Activated naive CD8-positive, alpha-beta T cell treated with anti-CD3 and anti-CD28 coated beads for 36 hours (primary cell): ENCODE data around the gene SF3A2. TPM values are rescaled to one million over a fixed set of nuclear protein-coding genes. Genes with fewer than 3 reads are reported as not detected.
A peak's percentile ranks its signal among the peaks of the same experiment; 100 is the strongest.

Source experiments
- DNase-seq: peaks from one replicate; pipeline ENCODE4 v3.0.0; 2021
- H3K27ac Mint-ChIP-seq: one replicate; pipeline ENCODE4 v1.8.0; 2022; ENCODE audit warnings: mild to moderate bottlenecking, moderate library complexity, mixed read lengths
- H3K27me3 Mint-ChIP-seq: one replicate; pipeline ENCODE4 v1.8.0; 2022; ENCODE audit warnings: mild to moderate bottlenecking, mixed read lengths
- H3K36me3 Mint-ChIP-seq: one replicate; pipeline ENCODE4 v1.8.0; 2021; ENCODE audit warnings: mild to moderate bottlenecking, mixed read lengths
- H3K4me1 Mint-ChIP-seq: one replicate; pipeline ENCODE4 v1.8.0; 2021; ENCODE audit warnings: mixed read lengths
- H3K4me3 Mint-ChIP-seq: one replicate; pipeline ENCODE4 v1.8.0; 2022; ENCODE audit warnings: mild to moderate bottlenecking, moderate library complexity, mixed read lengths
- H3K9me3 Mint-ChIP-seq: one replicate; pipeline ENCODE4 v1.8.0; 2022; ENCODE audit warnings: mixed read lengths
- total RNA-seq, 2 experiments: library from RNA; stranded (reverse); gene quantifications; one replicate each; pipeline ENCODE4 v1.2.3, GENCODE V29; 2021

SF3A2 gene
- total RNA-seq, 2 experiments from 2014 or later, result 160 to 162 TPM

GRCh38 chr19:2239173-2239572 lies 2.5 kb downstream of the SF3A2 start:
- Mint-ChIP-seq H3K27ac (peak overlapping the region; percentile 100), H3K27me3 (no peaks in the 10 kb centered on the region), H3K9me3 (no peaks in the 10 kb centered on the region), H3K36me3 (peaks cover 62% of the 10 kb centered on the region), H3K4me3 (peak overlapping the region; percentile 99), H3K4me1 (peaks cover 62% of the 10 kb centered on the region)
- DNase-seq, result no peak

DNA sequence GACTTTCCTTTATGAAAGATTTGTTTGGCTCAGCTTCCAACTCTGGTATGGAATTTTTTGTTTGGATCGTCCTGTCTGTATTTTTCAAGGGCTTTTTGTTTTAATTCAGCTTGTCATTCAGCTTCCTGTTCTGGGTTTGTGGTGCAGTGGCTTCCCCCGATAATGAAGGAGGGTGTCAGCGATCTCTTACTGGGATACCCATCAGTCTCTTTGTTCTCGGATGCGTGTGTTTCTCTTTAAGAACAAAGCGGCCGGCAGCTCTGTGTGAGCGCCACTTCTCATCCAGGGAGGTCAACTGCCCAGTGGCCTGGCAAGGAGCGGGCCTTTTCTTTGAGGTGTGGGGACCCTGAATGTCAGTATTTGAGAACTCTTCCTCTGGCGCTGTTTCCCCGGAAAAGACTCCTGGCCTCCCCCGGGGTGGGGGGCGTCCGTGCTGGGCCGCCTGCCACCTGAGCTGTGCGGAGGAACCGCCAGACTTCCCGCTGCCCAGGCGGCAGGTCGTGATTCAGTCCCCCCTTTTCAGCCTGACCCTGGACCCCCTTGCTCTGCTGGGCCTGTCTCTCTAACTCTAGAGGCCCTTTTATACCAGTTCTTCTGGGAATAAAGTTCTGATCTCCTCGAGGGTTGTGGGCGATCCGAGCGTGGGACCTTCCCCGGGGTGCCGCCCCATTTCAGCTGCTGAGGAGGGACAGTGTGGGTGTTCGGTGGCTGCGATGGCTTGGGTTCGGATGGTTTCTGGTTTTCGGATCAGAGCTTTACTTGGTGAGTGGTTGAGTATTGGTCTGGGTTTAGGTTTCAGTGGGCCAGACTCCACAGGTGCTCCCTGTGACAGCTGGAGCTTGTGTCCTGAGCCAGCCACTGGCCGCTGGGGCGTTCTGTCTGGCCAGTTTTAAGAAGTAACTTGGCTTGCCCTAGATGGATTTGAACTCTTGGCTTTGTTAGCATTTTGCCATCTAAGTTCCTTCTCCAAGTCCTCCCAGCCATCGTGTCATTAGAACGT lies 3.4 kb downstream of the SF3A2 start:
- H3K27ac Mint-ChIP-seq, result peak overlapping the region; percentile 100

GRCh38 chr19:2240881-2241760 lies 4.5 kb downstream of the SF3A2 start:
- Mint-ChIP-seq H3K4me1 (peaks cover 52% of the 10 kb centered on the region), H3K27ac (peak overlapping the region; percentile 45), H3K4me3 (peak overlapping the region; percentile 99), H3K36me3 (peaks cover 62% of the 10 kb centered on the region), H3K27me3 (no peaks in the 10 kb centered on the region), H3K9me3 (no peaks in the 10 kb centered on the region)
- DNase-seq, result no peak

More for the DNA sequence above, 3.4 kb downstream of the SF3A2 start:
- no peak for DNase-seq
- peaks cover 55% of the 10 kb centered on the region for H3K4me1 Mint-ChIP-seq
- H3K36me3 Mint-ChIP-seq, result peaks cover 63% of the 10 kb centered on the region
- H3K4me3 Mint-ChIP-seq, result peak overlapping the region; percentile 99
- H3K27me3 Mint-ChIP-seq, result no peaks in the 10 kb centered on the region
- H3K9me3 Mint-ChIP-seq, result no peaks in the 10 kb centered on the region

DNA sequence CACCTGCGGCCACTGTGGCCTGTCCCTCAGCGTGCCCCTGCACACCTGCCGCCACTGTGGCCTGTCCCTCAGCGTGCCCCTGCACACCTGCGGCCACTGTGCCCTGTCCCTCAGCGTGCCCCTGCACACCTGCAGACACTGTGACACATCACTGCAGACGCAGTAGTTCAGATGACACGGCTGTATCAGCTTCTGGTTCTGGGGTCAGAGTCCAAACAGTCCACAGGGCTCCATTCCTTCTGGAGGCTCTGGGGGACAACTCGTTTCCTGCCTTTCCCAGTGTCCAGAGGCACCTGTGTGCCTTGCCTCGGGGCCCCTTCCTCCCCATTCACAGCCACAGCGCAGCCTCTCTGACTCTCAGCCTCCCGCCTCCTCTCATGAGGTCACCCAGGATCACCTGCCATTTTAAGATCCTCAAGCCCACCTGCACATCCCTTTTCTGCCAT lies 5.5 kb downstream of the SF3A2 start:
- no peak for DNase-seq
- Mint-ChIP-seq H3K4me3 (peak overlapping the region; percentile 14), H3K36me3 (peaks cover 54% of the 10 kb centered on the region), H3K27me3 (no peaks in the 10 kb centered on the region), H3K9me3 (no peaks in the 10 kb centered on the region), H3K4me1 (peaks cover 47% of the 10 kb centered on the region), H3K27ac (no peak overlapping the region)

DNA sequence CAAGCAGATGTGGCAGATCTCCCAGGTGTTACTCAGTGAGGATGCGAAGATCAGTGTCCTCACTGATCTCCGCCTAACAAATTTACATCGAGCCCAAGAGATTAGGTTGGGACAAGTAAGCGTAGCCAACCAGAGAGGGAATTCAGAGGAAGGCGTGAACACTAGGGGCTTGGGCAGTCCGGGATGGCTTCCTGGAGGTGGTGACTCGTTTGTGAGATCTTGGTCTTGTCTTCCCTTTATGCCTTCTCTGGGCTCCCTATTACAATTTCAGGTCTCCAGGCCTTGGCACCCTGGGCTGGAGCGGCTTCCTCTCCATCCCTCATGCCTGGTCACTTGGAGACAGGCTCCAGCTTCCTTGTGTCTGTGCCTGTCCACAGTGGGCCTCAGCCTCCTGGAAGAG lies 6.2 kb downstream of the SF3A2 start:
- no peak overlapping the region for H3K27ac Mint-ChIP-seq
- H3K36me3 Mint-ChIP-seq, result peaks cover 47% of the 10 kb centered on the region
- H3K4me3 Mint-ChIP-seq, result no peak overlapping the region
- no peak for DNase-seq
- H3K27me3 Mint-ChIP-seq, result no peaks in the 10 kb centered on the region
- peaks cover 44% of the 10 kb centered on the region for H3K4me1 Mint-ChIP-seq
- no peaks in the 10 kb centered on the region for H3K9me3 Mint-ChIP-seq

DNA sequence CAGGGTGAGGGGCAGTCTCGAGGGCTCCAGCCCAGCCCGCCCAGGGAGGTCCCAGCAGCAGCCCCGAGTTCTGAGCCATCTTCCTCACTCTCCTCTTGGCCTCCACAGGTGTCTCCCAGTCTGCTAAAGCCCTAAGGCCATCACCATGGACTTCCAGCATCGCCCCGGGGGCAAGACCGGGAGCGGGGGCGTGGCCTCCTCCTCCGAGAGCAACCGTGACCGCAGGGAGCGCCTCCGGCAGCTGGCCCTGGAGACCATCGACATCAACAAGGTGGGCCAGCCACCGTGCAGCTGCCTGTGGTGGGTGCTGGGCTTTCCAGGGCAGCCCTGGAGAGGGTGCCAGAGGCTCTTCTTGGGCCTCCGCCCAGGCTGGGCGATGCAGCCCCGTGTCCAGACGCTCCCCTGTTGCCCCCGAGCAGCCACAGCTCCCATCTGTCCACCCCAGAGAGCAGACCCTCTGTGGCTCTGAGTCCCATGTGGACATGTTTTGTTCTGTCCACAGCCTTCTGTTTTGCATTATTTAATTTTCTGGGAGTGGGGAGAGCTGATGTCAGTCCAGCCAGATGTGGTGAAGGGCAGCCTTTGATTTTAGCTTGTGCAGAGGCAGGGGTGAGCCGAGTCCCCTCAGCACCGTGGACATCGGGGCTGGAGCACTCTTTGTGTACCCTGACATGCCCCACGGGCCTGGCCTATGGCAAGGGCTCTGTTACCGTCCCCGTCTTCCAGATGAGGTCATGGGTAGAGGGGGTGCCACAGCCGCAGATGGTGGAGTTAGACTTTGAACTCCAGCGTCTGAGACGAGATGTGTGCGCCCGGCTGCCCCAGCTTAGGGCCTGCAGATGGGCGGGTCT lies 6.9 kb downstream of the SF3A2 start:
- Mint-ChIP-seq H3K9me3 (no peaks in the 10 kb centered on the region), H3K27ac (no peak overlapping the region), H3K36me3 (peaks cover 40% of the 10 kb centered on the region), H3K4me1 (peaks cover 38% of the 10 kb centered on the region), H3K4me3 (no peak overlapping the region), H3K27me3 (no peaks in the 10 kb centered on the region)
- no peak for DNase-seq

- DNase-seq, result no peak
- Mint-ChIP-seq H3K27me3 (no peaks in the 10 kb centered on the region), H3K9me3 (no peaks in the 10 kb centered on the region), H3K36me3 (peaks cover 35% of the 10 kb centered on the region), H3K27ac (no peak overlapping the region), H3K4me1 (peaks cover 32% of the 10 kb centered on the region), H3K4me3 (no peak overlapping the region)
These were observed 7.4 kb downstream of the SF3A2 start for GRCh38 chr19:2244125-2244411.

DNA sequence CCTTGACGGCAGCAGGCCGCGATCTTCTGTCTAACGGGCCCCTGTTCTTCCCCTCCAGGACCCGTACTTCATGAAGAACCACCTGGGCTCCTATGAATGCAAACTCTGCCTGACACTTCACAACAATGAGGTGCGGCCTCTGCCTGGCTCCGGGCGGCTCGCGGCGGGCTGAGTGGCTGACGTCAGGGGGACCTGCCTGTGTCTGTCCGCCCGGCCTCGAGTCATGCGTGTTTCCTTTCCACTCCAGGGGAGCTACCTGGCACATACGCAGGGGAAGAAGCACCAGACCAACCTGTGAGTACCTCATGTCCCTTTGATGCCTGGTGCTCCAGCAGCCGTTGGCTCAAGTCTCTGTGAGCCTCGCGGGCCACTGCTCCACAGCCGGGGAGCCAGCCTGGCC lies 7.9 kb downstream of the SF3A2 start:
- no peaks in the 10 kb centered on the region for H3K27me3 Mint-ChIP-seq
- DNase-seq, result no peak
- H3K27ac Mint-ChIP-seq, result no peak overlapping the region
- H3K9me3 Mint-ChIP-seq, result no peaks in the 10 kb centered on the region
- no peak overlapping the region for H3K4me3 Mint-ChIP-seq
- peaks cover 32% of the 10 kb centered on the region for H3K36me3 Mint-ChIP-seq
- peaks cover 30% of the 10 kb centered on the region for H3K4me1 Mint-ChIP-seq

DNA sequence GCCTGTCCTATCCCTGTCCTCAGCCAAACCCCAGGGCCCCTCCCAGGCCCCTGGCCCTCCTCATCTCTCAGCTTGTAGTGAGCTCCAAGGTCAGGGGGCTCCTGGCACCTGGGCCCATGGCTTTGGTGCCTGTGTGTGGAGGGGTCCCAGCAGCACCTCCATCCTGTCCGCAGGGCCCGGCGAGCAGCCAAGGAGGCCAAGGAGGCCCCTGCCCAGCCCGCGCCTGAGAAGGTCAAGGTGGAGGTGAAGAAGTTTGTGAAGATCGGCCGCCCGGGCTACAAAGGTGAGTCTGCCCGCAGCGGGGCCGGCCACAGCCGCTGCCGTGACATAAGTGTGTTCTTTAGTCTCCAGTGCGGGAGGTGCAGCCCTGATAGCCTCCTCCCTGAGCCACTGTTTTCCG lies 8.6 kb downstream of the SF3A2 start:
- H3K36me3 Mint-ChIP-seq, result peaks cover 26% of the 10 kb centered on the region
- peaks cover 24% of the 10 kb centered on the region for H3K4me1 Mint-ChIP-seq
- H3K4me3 Mint-ChIP-seq, result no peak overlapping the region
- no peak overlapping the region for H3K27ac Mint-ChIP-seq
- DNase-seq, result no peak
- H3K9me3 Mint-ChIP-seq, result no peaks in the 10 kb centered on the region
- H3K27me3 Mint-ChIP-seq, result no peaks in the 10 kb centered on the region

GRCh38 chr19:2246014-2246620 lies 9.5 kb downstream of the SF3A2 start:
- no peaks in the 10 kb centered on the region for H3K27me3 Mint-ChIP-seq
- H3K4me1 Mint-ChIP-seq, result peaks cover 15% of the 10 kb centered on the region
- no peak overlapping the region for H3K4me3 Mint-ChIP-seq
- H3K9me3 Mint-ChIP-seq, result no peaks in the 10 kb centered on the region
- peaks cover 17% of the 10 kb centered on the region for H3K36me3 Mint-ChIP-seq
- no peak overlapping the region for H3K27ac Mint-ChIP-seq
- DNase-seq, result no peak

- Mint-ChIP-seq H3K9me3 (no peaks in the 10 kb centered on the region), H3K27me3 (peaks cover 4% of the 10 kb centered on the region), H3K27ac (no peak overlapping the region), H3K4me3 (no peak overlapping the region), H3K36me3 (peaks cover 14% of the 10 kb centered on the region), H3K4me1 (peaks cover 8% of the 10 kb centered on the region)
- no peak for DNase-seq
These were observed 10.3 kb downstream of the SF3A2 start for GRCh38 chr19:2246801-2247361.

- H3K27ac Mint-ChIP-seq, result no peak overlapping the region
- no peak overlapping the region for H3K4me3 Mint-ChIP-seq
- no peaks in the 10 kb centered on the region for H3K9me3 Mint-ChIP-seq
- H3K4me1 Mint-ChIP-seq, result peaks cover 4% of the 10 kb centered on the region
- H3K36me3 Mint-ChIP-seq, result peaks cover 10% of the 10 kb centered on the region
- DNase-seq, result no peak
- peaks cover 7% of the 10 kb centered on the region for H3K27me3 Mint-ChIP-seq
These were observed 10.9 kb downstream of the SF3A2 start for GRCh38 chr19:2247433-2248101.

DNA sequence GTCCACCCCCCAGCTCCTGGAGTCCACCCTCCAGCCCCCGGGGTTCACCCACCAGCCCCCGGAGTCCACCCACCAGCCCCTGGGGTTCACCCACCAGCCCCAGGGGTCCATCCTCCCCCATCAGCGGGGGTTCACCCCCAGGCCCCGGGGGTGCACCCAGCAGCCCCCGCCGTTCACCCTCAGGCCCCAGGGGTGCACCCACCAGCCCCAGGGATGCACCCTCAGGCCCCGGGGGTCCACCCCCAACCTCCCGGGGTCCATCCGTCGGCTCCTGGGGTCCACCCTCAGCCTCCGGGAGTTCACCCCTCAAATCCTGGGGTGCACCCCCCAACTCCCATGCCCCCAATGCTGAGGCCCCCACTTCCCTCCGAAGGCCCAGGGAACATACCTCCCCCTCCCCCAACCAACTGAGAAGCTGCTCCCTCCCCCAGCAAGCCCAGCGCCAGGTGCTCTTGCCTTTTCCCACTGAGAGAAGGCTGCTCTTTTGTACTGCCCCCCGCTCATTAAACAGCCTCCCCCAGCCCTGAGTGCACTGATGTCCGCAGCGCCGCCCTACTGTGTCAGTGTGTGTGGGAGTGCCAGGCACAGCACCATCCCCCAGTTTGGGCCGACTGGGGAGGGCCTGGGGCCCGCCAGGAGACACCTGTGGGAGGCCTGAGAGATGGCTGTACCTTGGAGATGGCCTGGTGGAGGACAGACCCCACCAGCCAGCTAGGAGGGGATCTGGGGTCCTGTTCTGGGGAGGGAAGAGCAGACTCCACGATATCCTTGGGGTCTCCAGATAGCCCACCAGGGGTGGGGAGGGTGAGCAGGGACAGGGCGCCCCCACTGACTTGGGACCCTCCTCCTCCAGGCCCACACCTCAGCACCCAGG lies 11.7 kb downstream of the SF3A2 start:
- H3K36me3 Mint-ChIP-seq, result peaks cover 8% of the 10 kb centered on the region
- no peak overlapping the region for H3K4me3 Mint-ChIP-seq
- DNase-seq, result no peak
- H3K27ac Mint-ChIP-seq, result no peak overlapping the region
- H3K4me1 Mint-ChIP-seq, result no peaks in the 10 kb centered on the region
- no peaks in the 10 kb centered on the region for H3K9me3 Mint-ChIP-seq
- H3K27me3 Mint-ChIP-seq, result peaks cover 8% of the 10 kb centered on the region
